ENCODE measurements around the gene RAB3IL1.

DNA sequence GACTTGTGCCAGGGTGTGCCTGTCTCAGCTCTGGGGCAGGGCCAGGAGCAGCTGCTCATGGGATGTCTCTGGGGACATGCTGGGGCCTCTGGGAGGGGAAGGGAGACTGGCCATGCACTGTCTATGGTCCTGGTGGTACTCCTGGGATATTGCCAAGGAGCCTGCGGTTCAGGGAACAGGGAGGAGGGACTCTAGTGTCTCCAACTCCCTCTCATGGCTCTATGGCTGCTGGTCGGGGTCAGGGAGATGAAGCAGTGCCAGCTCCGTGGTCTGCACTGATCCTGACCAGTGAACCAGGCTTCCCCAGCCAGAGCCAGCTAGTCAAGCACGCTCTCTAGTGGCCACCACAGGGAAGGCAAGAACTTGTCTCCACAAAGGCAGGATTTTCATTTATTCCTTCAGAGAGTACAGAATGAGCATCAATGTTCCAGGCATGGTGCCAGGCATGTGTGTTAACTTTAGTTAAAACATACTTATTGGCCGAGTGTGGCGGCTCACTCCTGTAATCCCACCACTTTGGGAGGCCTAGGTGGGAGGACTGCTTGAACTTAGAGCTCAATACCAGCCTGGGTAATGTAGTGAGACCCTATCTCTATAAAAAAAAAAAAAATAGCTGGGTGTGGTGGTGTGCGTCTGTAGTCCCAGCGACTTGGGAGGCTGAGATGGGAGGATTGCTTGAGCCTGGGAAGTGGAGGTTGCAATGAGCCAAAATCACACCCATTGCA is 30.3 kb upstream of the RAB3IL1 start:
- TF ChIP-seq, protein P1, sequence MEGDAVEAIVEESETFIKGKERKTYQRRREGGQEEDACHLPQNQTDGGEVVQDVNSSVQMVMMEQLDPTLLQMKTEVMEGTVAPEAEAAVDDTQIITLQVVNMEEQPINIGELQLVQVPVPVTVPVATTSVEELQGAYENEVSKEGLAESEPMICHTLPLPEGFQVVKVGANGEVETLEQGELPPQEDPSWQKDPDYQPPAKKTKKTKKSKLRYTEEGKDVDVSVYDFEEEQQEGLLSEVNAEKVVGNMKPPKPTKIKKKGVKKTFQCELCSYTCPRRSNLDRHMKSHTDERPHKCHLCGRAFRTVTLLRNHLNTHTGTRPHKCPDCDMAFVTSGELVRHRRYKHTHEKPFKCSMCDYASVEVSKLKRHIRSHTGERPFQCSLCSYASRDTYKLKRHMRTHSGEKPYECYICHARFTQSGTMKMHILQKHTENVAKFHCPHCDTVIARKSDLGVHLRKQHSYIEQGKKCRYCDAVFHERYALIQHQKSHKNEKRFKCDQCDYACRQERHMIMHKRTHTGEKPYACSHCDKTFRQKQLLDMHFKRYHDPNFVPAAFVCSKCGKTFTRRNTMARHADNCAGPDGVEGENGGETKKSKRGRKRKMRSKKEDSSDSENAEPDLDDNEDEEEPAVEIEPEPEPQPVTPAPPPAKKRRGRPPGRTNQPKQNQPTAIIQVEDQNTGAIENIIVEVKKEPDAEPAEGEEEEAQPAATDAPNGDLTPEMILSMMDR (IDR thresholded peaks at IDR 0.05): peak; percentile 90 to 98 (median 95)
- no peak for TF ChIP-seq EP300 (IDR thresholded peaks at IDR 0.05)
- TF ChIP-seq POLR2AphosphoS5 (IDR thresholded peaks at IDR 0.05): peak in 1 of 2 donors; percentile 58
